Right lobe of liver (tissue), 6 donors: Measurements from ENCODE around the gene CAD. TPM values are rescaled to one million over a fixed set of nuclear protein-coding genes. Genes with fewer than 3 reads are reported as not detected.

Experiments
- ATAC-seq, 4 donors: fragments of 200-7000 bp; cut with Tn5 transposase; one replicate each; pipeline ENCODE4 v1.9.1; 2020; ENCODE audit warnings: mild to moderate bottlenecking in 4 of 4, moderate library complexity in 4 of 4
- DNase-seq, 3 donors: peaks; one replicate each; pipeline ENCODE4 v3.0.0-alpha.2; 2020
- H3K27ac ChIP-seq, 3 donors: fragments of 200-600 bp; one replicate each; pipeline ENCODE4 v1.8.0; 2022
- H3K27me3 ChIP-seq, 2 donors: fragments of 200-600 bp; one replicate each; pipeline ENCODE4 v1.8.0; 2022
- H3K36me3 ChIP-seq, 4 donors: fragments of 200-600 bp; sonication (generic) in 1 of 4; one replicate each; pipeline versions ENCODE4 v1.5.1 to v1.8.0; 2017 to 2022; ENCODE audit warnings: control low read depth in 1 of 4
- H3K4me1 ChIP-seq, 4 donors: fragments of 200-600 bp; sonication (generic) in 1 of 4; one replicate each; pipeline versions ENCODE4 v1.5.1 to v1.8.0; 2017 to 2022; ENCODE audit warnings: control low read depth in 1 of 4
- H3K4me3 ChIP-seq, 3 donors: fragments of 200-600 bp; one replicate each; pipeline ENCODE4 v1.8.0; 2022
- H3K9me3 ChIP-seq, 4 donors: fragments of 200-600 bp; sonication (generic) in 1 of 4; one replicate each; pipeline versions ENCODE4 v1.5.1 to v1.8.0; 2017 to 2022; ENCODE audit warnings: control low read depth in 1 of 4
- POLR2A ChIP-seq: fragments of 450-650 bp; IDR thresholded peaks from one replicate; pipeline ENCODE4 v1.6.1; 2017; ENCODE audit warnings: antibody characterized with exemption, mild to moderate bottlenecking
- WGBS: methylation state at CpG from one replicate; pipeline ENCODE4 v1.1.6; 2018; ENCODE audit warnings: low coverage, low lambda C conversion rate; ENCODE audit not compliant: insufficient coverage; ENCODE audit errors: missing lambda C conversion rate; 5-methylcytosine and 5-hydroxymethylcytosine counted together
- intact Hi-C, 2 donors: fragments of 100-400 bp; cut with DNase I; formaldehyde crosslinking; loops; one replicate each; pipeline versions ENCODE4 v1.11.2 to v1.14.1; 2022
- total RNA-seq, 6 experiments: library from RNA; depleted of rRNA in 2 of 6; stranded (reverse); fragments of >200 nt in 2 of 6; fragmentation: NEBNext Ultra II Directional in 3 of 6; extraction: Animal tissue kit (Norgen Biotek cat#: 25700) in 3 of 6; gene quantifications; one replicate each; pipeline versions ENCODE4 v1.1.0 to v1.2.4, GENCODE V29; 2016 to 2023
- TF ChIP-seq, protein P1 (sequence below), 4 donors: fragments of 200-600 bp in 3 of 4; fragments of 450-650 bp in 1 of 4; IDR thresholded peaks; one replicate each; pipeline versions ENCODE4 v1.5.1 to v1.8.0; 2016 to 2022; ENCODE audit warnings: antibody characterized with exemption in 4 of 4, mild to moderate bottlenecking in 2 of 4
- donor health status: DM: no; HTN: yes; CAD: no.
- donor health status: DM: no; HTN: no; CAD: no.
- donor health status: DM: no; HTN: no; CAD: no.
- donor health status: DM: no; HTN: yes; CAD: no.
- donor health status: DM: no; HTN: yes; CAD: no.

The CAD gene
- total RNA-seq, 6 experiments from 2014 or later, result 12.3 to 24.0 (median 16.3) TPM

GRCh38 chr2:27280826-27281225 is 63.7 kb downstream of the CAD start:
- WGBS, result 66% methylated on average over 3 of the region's 3 CpGs
- H3K4me1 ChIP-seq, result no peaks in the 10 kb centered on the region
- ATAC-seq (no peak), DNase-seq (no peak)
- TF ChIP-seq, protein P1, sequence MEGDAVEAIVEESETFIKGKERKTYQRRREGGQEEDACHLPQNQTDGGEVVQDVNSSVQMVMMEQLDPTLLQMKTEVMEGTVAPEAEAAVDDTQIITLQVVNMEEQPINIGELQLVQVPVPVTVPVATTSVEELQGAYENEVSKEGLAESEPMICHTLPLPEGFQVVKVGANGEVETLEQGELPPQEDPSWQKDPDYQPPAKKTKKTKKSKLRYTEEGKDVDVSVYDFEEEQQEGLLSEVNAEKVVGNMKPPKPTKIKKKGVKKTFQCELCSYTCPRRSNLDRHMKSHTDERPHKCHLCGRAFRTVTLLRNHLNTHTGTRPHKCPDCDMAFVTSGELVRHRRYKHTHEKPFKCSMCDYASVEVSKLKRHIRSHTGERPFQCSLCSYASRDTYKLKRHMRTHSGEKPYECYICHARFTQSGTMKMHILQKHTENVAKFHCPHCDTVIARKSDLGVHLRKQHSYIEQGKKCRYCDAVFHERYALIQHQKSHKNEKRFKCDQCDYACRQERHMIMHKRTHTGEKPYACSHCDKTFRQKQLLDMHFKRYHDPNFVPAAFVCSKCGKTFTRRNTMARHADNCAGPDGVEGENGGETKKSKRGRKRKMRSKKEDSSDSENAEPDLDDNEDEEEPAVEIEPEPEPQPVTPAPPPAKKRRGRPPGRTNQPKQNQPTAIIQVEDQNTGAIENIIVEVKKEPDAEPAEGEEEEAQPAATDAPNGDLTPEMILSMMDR (IDR thresholded peaks at IDR 0.05), result no peak
- TF ChIP-seq POLR2A, result no peak
- H3K27ac ChIP-seq, result no peak overlapping the region
- H3K27me3 ChIP-seq, result no peaks in the 10 kb centered on the region
- no peaks in the 10 kb centered on the region for H3K9me3 ChIP-seq
- H3K36me3 ChIP-seq, result no peaks in the 10 kb centered on the region
- no peak overlapping the region for H3K4me3 ChIP-seq
- intact Hi-C loops, result no loop called here

DNA sequence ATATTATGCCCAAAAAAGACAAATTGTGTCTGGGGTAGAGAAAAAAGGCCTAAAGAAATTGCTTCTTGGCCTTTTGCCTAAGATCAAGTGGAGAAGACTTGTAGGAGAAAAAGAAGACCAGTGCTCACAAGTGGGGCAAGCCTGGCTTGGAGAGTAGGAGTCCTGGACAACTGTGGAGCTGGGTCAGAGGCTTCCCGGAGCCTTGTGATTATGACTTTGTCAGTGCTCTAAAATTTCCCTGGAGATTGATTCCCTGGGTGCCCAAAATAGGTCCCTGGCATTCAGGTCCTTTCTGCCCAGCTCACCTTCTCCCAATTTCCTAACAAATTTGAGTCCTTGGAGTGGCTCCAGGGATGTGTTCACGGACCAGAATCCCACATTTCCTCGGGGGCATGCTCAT is 64.3 kb downstream of the CAD start:
- TF ChIP-seq, protein P1 (IDR thresholded peaks at IDR 0.05), result no peak
- TF ChIP-seq POLR2A, result no peak
- Histone ChIP-seq H3K4me3 (no peak overlapping the region), H3K27ac (no peak overlapping the region), H3K4me1 (no peaks in the 10 kb centered on the region), H3K27me3 (no peaks in the 10 kb centered on the region), H3K36me3 (no peaks in the 10 kb centered on the region), H3K9me3 (no peaks in the 10 kb centered on the region)
- intact Hi-C loops, result no loop called here
- ATAC-seq (no peak), DNase-seq (no peak)
- 49% methylated on average over 3 of the region's 3 CpGs for WGBS

DNA sequence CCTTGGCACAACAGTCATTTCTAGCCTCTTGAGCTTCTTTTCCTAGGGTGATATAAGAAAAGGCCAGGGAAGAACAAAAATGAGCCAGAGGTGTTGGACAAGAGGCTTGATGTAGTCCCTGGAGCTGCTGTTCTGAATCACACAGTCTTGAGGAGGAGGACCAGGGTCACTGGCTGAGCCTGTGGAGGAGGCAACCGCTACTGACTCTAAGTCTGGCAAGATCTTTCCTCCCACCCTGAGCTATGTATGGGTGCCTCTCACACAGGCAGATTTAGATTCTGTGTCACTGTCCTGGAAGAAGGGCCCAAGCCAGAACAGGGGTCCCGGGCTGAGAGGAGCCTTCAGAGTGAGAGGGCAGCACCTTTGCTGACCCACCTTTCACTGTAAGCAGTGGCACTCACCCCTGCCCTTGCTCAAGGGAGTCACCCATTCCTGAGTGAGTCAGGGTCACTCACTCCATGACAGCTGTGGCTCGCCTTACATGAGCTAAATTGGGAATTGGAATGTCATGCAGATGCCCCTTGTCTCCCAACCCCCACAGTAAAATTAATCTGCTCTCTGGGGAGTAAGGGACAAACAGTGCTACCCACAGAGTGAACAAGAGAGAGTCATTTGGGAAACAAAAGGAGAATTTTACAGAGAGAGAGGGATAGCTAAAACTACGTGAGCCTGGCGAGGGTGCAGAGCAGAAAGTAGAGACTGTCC is 64.8 kb downstream of the CAD start, which contains the start of gene TRIM54:
Gene TRIM54 (plus strand): TSS at position 575 of the 705 bp plus-strand sequence. CDS start 303 bp downstream, outside the sequence.
- TF ChIP-seq, protein P1 (IDR thresholded peaks at IDR 0.05), result no peak
- TF ChIP-seq POLR2A, result no peak
- peak in 1 of 4 donors; percentile 15 for ATAC-seq
- DNase-seq, result no peak
- Histone ChIP-seq H3K36me3 (no peaks in the 10 kb centered on the region), H3K27me3 (no peaks in the 10 kb centered on the region), H3K4me3 (no peak within 1 kb of the TSS), H3K4me1 (no peaks in the 10 kb centered on the region), H3K27ac (no peak within 1 kb of the TSS), H3K9me3 (no peaks in the 10 kb centered on the region)
- intact Hi-C loops, result no loop called here
- WGBS, result 64% methylated on average over 4 of the region's 5 CpGs

DNA sequence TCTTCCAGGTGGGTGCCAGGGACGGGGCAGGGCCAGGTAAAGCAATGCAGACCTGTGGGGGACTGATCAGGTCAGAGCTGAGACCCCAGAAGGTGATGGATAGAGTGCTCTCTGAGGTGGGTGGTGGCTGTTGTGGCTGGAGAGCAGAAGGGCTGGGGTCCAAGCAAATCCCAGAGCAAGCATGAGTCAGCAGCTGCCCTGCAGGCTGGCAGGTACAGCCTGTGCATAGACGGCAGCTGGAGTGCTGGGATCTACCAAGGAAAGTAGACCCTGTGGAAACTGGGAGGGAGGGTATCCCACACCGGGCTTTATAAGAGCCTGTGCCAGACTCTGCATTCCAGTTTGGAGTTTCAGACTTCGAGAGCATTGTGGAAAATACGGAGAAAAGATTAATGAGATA is 65.7 kb downstream of the CAD start:
- no peak for TF ChIP-seq POLR2A
- TF ChIP-seq, protein P1 (IDR thresholded peaks at IDR 0.05), result no peak
- 56% methylated on average over 3 of the region's 5 CpGs for WGBS
- Histone ChIP-seq H3K27ac (no peak overlapping the region), H3K4me1 (peaks cover 0 to 5% (median 0%) of the 10 kb centered on the region in 4 donors), H3K4me3 (no peak overlapping the region), H3K9me3 (no peaks in the 10 kb centered on the region), H3K27me3 (no peaks in the 10 kb centered on the region), H3K36me3 (no peaks in the 10 kb centered on the region)
- DNase-seq, result no peak
- ATAC-seq, result peak in 1 of 4 donors; percentile 26
- intact Hi-C loops, result no loop called here
